Measurements from ENCODE around the gene KCNJ8. TPM values are rescaled to one million over a fixed set of nuclear protein-coding genes. Genes with fewer than 3 reads are reported as not detected.

The KCNJ8 gene
- total and polyA plus RNA-seq, 2 experiments from 2014 or later, result 12.7 to 17.8 TPM

GRCh38 chr12:21818627-21819026, 44.1 kb upstream of the KCNJ8 start:
- Histone ChIP-seq H3K9me2 (ENCODE audit: insufficient read depth) (no peaks in the 10 kb centered on the region), H3K27me3 (replicated peaks; ENCODE audit: insufficient read depth) (no peaks in the 10 kb centered on the region), H3K9me3 (ENCODE audit: low read depth) (no peaks in the 10 kb centered on the region), H3K36me3 (ENCODE audit: low read depth) (no peaks in the 10 kb centered on the region), H4K20me1 (ENCODE audit: insufficient read depth) (no peaks in the 10 kb centered on the region), H3K4me3 (0 out of 2 replicates have a peak overlapping the region, but pooled peaks have one; percentile 17), H3K4me1 (ENCODE audit: insufficient read depth) (peaks cover 21% of the 10 kb centered on the region), H3K9ac (no peak overlapping the region), H2AFZ (no peak overlapping the region), H3F3A (ENCODE audit: insufficient read depth) (peaks cover 17% of the 10 kb centered on the region; the same call in 1 of the 2 replicates), H3K4me2 (ENCODE audit: unreplicated experiment) (peak overlapping the region; percentile 59), H3K27ac (peak overlapping the region; percentile 39), H3K79me2 (ENCODE audit: insufficient read depth) (no peaks in the 10 kb centered on the region)
- no peak for TF ChIP-seq EZH2 (IDR thresholded peaks at IDR 0.05; ENCODE audit: insufficient read depth, poor library complexity, severe bottlenecking)
- TF ChIP-seq EZH2phosphoT487 (IDR thresholded peaks at IDR 0.05; ENCODE audit: insufficient read depth, low read depth), result no peak
- 44 to 58% methylated on average over 2 of the region's 2 CpGs for WGBS, 2 experiments (ENCODE audit: low coverage in 1 of 2, low lambda C conversion rate in 2 of 2, missing lambda C conversion rate in 2 of 2)
- in situ Hi-C loops (cut with MboI), result no loop called here
- DNase-seq, result peak; percentile 52

GRCh38 chr12:21815306-21816062, 41.0 kb upstream of the KCNJ8 start:
- no peaks in the 10 kb centered on the region for H4K20me1 ChIP-seq (ENCODE audit: insufficient read depth)
- no peaks in the 10 kb centered on the region for H3K27me3 ChIP-seq (replicated peaks; ENCODE audit: insufficient read depth)
- H3K79me2 ChIP-seq (ENCODE audit: insufficient read depth), result no peaks in the 10 kb centered on the region
- H3K4me2 ChIP-seq (ENCODE audit: unreplicated experiment), result no peak overlapping the region
- peak; percentile 18 for DNase-seq
- no peak overlapping the region for H2AFZ ChIP-seq
- in situ Hi-C loops (cut with MboI), result no loop called here
- peaks cover 20% of the 10 kb centered on the region for H3K4me1 ChIP-seq (ENCODE audit: insufficient read depth)
- peaks cover 17% of the 10 kb centered on the region; the same call in 1 of the 2 replicates for H3F3A ChIP-seq (ENCODE audit: insufficient read depth)
- no peaks in the 10 kb centered on the region for H3K36me3 ChIP-seq (ENCODE audit: low read depth)
- TF ChIP-seq EZH2 (IDR thresholded peaks at IDR 0.05; ENCODE audit: insufficient read depth, poor library complexity, severe bottlenecking) (no peak), EZH2phosphoT487 (IDR thresholded peaks at IDR 0.05; ENCODE audit: insufficient read depth, low read depth) (no peak)
- no peak overlapping the region for H3K27ac ChIP-seq
- WGBS, 2 experiments (ENCODE audit: low coverage in 1 of 2, low lambda C conversion rate in 2 of 2, missing lambda C conversion rate in 2 of 2), result 82 to 93% methylated on average over 1 of the region's 1 CpG
- H3K9ac ChIP-seq, result no peak overlapping the region
- no peaks in the 10 kb centered on the region for H3K9me3 ChIP-seq (ENCODE audit: low read depth)
- no peak overlapping the region for H3K4me3 ChIP-seq
- H3K9me2 ChIP-seq (ENCODE audit: insufficient read depth), result no peaks in the 10 kb centered on the region; the same call in 1 of the 2 replicates

- no peaks in the 10 kb centered on the region for H4K20me1 ChIP-seq (ENCODE audit: insufficient read depth)
- TF ChIP-seq EZH2 (IDR thresholded peaks at IDR 0.05; ENCODE audit: insufficient read depth, poor library complexity, severe bottlenecking) (no peak), EZH2phosphoT487 (IDR thresholded peaks at IDR 0.05; ENCODE audit: insufficient read depth, low read depth) (no peak)
- H3F3A ChIP-seq (ENCODE audit: insufficient read depth), result peaks cover 13% of the 10 kb centered on the region; the same call in 1 of the 2 replicates
- H3K4me2 ChIP-seq (ENCODE audit: unreplicated experiment), result no peak overlapping the region
- H3K27me3 ChIP-seq (replicated peaks; ENCODE audit: insufficient read depth), result no peaks in the 10 kb centered on the region
- H3K4me1 ChIP-seq (ENCODE audit: insufficient read depth), result peaks cover 14% of the 10 kb centered on the region
- WGBS, 2 experiments (ENCODE audit: low coverage in 1 of 2, low lambda C conversion rate in 2 of 2, missing lambda C conversion rate in 2 of 2), result 77 to 84% methylated on average over 3 of the region's 3 CpGs
- no peak overlapping the region for H2AFZ ChIP-seq
- in situ Hi-C loops (cut with MboI), result no loop called here
- H3K36me3 ChIP-seq (ENCODE audit: low read depth), result 0 out of 2 replicates have a peak, but pooled peaks cover 3% of the 10 kb centered on the region
- no peaks in the 10 kb centered on the region; the same call in 1 of the 2 replicates for H3K9me2 ChIP-seq (ENCODE audit: insufficient read depth)
- H3K4me3 ChIP-seq, result no peak overlapping the region
- no peak for DNase-seq
- no peaks in the 10 kb centered on the region for H3K79me2 ChIP-seq (ENCODE audit: insufficient read depth)
- H3K27ac ChIP-seq, result no peak overlapping the region
- no peaks in the 10 kb centered on the region for H3K9me3 ChIP-seq (ENCODE audit: low read depth)
- no peak overlapping the region for H3K9ac ChIP-seq
Observed at GRCh38 chr12:21814814-21815213, 40.3 kb upstream of the KCNJ8 start.

GRCh38 chr12:21814327-21814726, 39.8 kb upstream of the KCNJ8 start:
- 93 to 100% methylated on average over 2 of the region's 2 CpGs for WGBS, 2 experiments (ENCODE audit: low coverage in 1 of 2, low lambda C conversion rate in 2 of 2, missing lambda C conversion rate in 2 of 2)
- TF ChIP-seq EZH2 (IDR thresholded peaks at IDR 0.05; ENCODE audit: insufficient read depth, poor library complexity, severe bottlenecking) (no peak), EZH2phosphoT487 (IDR thresholded peaks at IDR 0.05; ENCODE audit: insufficient read depth, low read depth) (no peak)
- in situ Hi-C loops (cut with MboI), result no loop called here
- H4K20me1 ChIP-seq (ENCODE audit: insufficient read depth), result no peaks in the 10 kb centered on the region
- H3K9ac ChIP-seq, result no peak overlapping the region
- no peaks in the 10 kb centered on the region; the same call in 1 of the 2 replicates for H3K9me2 ChIP-seq (ENCODE audit: insufficient read depth)
- no peak for DNase-seq
- no peaks in the 10 kb centered on the region for H3K9me3 ChIP-seq (ENCODE audit: low read depth)
- H3K79me2 ChIP-seq (ENCODE audit: insufficient read depth), result no peaks in the 10 kb centered on the region
- no peak overlapping the region for H3K27ac ChIP-seq
- no peak overlapping the region for H3K4me2 ChIP-seq (ENCODE audit: unreplicated experiment)
- H3K36me3 ChIP-seq (ENCODE audit: low read depth), result 0 out of 2 replicates have a peak, but pooled peaks cover 3% of the 10 kb centered on the region
- H2AFZ ChIP-seq, result no peak overlapping the region
- H3K4me3 ChIP-seq, result no peak overlapping the region
- peaks cover 8% of the 10 kb centered on the region; the same call in 1 of the 2 replicates for H3F3A ChIP-seq (ENCODE audit: insufficient read depth)
- H3K4me1 ChIP-seq (ENCODE audit: insufficient read depth), result peaks cover 9% of the 10 kb centered on the region
- H3K27me3 ChIP-seq (replicated peaks; ENCODE audit: insufficient read depth), result no peaks in the 10 kb centered on the region
